GM21717 (cell line): Measurements from ENCODE around the gene LHPP.
"Not testable (repeated sequence)": the region's sequence is repeated elsewhere in the genome, so short reads cannot be mapped to it uniquely, and the experiment has no call there.

Experiments used
- ATAC-seq: cut with Tn5 transposase; IDR thresholded peaks from one replicate; pipeline ENCODE4 v1.9.1; 2021; ENCODE audit warnings: mild to moderate bottlenecking, moderate library complexity; ENCODE audit not compliant: unreplicated experiment

Gene LHPP

DNA sequence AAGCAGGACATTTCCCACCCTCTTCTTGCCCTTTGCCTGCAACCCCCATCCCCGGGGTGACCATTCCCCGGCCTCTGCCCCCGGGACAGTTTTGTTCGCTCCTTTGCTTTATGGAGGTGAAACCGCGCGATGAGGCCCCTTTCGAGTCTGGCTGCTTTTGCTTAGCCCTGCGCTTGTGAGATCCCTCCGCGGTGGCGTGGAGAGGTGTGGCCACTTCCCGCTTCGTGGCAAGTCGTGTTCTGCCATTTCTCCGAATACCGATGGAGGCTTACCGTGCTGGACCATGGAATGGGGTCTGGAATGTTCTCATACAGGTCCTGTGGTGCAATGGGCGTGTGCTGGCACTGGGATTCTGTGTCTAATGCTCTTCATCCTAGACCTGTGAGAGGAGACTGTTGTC is 106.7 kb downstream of the LHPP start:
- no peak for ATAC-seq

DNA sequence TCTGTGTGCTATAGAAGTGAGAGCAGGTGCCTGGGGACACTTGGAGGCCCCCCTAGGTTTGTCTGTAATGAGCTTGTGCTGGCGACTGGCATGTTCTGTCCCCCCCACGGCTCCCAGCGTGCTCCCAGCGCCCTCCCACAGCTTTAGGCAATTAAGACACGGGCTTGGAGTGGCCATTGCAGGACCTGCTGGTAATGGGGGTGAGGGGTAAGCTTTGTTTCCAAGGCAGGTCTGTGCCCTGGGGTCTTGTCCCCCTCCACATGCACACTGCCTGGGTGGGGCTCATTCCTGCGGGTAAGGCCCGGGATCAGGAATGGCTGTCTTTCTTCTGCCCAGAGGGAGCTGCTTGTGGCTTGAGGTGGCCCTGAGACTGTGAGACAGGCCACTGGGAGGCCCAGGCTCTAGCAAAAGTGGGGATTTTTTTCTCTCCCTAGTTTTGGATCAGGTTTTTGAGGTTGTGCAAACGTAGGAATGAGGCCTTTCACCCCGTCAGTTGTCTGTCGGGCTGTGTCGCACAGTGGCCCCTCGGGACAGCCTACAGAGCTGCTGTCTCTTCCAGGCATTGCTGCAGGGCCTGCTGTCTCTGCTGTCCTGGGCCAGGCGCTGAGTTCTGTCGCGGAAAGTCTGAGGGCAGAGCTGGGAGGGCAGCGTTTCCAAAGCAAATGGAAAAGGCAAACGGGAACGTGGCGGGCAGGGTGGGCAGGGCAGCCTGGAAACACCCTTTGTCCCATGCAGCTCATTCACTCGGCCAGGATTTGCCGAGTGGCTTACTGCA is 107.4 kb downstream of the LHPP start:
- no peak for ATAC-seq

DNA sequence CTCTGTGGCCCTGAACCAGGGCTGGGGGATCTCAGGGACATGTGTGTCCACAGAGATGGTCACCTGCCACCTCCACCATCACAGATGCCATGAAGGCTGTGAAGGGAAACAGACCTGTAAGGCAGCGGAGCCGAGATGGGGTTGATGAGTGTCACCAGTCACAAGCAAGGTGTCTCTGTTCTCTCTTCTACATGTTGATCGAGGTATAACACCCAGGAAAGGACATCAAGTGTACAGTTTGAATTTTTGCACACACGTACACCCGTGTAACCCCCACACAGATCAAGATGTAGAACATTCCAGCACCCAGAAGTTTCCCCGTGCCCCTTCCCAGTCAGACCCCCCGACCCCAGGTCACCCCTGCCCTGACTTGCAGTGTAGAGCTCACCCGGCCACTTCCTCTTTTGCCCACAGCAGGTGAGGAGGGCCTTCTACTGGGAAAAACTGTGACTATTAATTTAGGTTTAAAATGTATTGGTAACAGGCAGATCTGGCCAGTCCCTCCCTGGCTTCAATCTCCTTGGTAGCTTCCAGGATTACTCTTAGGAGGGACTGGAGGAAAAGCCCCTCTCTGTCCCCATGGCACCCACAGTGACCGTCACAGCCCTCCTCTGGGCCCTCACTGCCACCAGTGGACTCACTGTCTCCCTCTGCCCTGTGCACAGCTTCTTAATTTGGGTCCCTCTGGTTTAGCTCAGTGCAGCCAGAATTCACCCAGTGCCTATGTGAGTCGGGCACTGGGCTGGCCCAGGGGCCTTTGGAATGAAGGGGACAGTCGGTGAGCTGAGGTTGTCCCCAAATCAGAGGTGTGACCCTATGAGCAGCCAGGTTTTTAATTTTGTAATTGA is 108.2 kb downstream of the LHPP start:
- no peak for ATAC-seq

DNA sequence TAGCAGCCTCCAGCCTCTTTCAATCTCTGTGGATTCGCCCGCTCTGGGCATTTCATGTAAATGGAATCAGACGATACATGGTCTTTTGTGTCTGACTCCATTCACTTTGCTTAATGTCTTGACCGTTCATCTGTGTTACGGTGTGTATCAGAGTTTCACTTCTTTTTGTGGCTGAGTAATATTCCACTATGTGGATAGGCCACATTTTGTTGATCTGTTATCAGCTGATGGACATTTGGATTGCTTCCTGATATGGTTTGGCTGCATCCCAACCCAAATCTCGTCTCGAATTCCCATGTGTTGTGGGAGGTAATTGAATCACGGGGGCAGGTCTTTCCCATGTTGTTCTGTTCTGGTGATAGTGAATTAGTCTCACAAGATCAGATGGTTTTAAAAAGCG is 109.0 kb downstream of the LHPP start:
- no peak for ATAC-seq

DNA sequence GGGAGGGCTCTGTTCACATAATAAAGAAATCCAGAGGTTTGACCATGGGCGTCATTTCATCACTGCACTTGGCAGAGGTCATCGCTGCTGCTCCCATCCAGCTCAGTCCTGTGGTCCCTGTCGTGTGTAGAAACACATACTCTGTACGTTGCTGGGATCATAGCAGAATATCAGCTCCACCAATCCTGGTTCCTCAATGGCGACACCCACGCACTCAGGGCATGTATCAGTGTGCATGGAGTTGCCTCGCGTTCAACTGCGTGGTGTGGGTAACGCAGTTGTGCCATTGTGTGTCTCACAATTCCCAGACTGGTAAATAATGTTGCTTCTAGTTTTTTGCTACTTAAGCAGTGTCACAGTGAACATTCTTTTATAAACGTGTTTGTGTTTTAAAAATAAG is 111.1 kb downstream of the LHPP start:
- no peak for ATAC-seq

DNA sequence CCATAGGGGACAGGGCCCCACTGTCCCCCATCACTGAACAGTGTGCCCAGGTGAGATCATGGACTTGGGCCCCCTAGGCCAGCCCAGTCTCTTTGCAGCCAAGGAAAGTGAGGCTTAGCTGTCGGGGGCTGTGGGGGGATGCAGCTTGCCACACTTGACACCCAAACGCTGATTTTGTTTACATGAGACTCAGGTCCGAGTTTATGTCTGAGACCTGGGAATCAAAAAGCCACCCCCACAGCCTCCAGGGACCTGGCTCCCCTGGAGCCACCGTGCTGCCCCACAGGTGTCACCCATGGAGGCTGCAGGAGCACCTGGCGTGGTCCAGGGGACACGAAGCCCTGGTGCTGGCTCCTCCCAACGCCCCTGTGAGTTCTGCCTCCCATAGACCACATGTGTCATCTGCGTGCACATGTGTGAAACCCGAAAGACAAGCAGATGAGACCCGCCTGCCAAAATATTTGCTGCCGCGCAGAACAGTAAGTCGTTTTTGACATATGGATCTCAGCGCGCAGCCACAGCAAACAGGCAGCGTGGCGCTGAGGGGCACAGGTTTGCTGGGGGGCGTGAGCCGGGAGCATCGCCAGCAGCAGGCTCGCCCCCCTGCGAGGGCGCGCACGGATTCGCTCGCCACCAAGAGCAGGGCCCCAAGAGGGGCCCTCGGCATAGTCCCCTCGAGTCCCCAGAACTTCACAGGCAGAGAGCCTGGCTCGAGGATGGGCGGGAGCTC is 112.3 kb downstream of the LHPP start:
- no peak for ATAC-seq

DNA sequence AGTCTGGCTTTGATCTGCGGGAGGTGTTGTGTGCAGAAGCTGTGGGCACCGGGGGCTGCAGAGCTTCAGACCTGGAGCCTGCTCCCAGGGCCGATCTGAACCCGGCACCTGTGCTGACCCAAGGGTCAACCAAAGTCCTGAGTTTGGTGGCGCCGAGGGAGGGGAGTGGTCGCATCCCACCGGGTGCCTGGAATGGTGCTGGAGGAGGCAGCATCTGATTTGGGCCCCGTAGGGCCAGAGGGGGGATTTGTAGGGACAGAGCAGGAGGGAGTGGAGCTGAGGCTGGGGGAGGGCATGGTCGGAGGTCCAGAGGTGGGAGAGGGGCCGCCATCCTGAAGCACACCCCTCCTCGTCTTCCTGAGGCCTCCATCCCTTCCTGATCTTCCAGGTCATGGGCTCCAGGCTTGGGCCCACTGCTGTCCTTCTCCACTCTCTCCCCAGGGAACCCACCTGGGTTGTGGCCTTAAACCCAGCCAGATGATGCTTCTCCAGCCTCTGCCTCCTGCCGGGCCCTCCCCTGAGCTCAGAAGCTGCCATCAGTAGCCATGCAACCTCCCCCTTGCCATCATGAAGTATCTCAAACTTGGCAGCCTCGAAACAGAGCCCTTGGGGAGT is 112.9 kb downstream of the LHPP start:
- ATAC-seq, result no peak

DNA sequence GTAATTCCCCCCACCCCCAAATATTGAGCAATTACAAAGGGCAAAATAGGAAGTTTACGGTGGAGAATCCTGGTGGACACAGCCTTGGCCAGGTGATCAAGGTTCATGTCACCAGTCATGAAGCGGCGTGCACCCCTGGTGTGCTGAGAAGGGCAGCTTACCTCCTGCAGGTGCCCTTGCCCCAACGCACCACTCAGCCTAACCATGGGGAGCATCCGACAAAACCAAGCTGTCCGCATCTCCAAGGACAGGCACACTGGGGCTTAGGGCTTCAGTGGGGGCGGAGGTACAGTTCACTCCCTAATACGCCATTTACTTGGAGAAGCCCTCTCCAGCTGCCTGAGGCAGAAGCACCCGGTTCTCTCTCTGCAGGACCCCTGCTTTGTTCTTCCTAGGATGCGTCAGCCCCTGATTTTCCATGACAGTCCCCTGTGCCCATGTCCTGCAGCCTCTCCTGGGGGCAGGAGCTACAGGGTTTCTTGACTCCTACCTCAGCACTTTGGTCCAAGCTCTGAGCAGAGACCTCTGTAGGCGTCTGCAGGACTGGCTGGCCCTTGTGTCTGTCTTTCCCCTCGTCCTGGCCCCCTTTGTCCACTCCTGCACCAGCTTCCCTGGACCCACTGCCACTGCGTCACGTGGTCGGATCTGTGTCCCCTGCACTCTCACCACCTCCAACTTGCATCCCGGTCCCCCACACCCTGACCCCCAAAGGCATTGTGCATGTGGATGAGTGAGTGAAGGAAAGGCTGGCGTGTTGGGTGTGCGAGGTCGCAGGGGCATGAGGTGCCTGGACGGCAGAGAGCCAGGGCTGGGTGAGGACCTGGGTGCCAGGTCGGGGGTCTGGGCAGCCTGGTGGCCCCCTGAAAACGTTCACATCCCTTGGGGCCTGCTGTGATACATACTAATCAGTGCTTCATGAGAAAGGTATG is 113.7 kb downstream of the LHPP start:
- ATAC-seq, result no peak

DNA sequence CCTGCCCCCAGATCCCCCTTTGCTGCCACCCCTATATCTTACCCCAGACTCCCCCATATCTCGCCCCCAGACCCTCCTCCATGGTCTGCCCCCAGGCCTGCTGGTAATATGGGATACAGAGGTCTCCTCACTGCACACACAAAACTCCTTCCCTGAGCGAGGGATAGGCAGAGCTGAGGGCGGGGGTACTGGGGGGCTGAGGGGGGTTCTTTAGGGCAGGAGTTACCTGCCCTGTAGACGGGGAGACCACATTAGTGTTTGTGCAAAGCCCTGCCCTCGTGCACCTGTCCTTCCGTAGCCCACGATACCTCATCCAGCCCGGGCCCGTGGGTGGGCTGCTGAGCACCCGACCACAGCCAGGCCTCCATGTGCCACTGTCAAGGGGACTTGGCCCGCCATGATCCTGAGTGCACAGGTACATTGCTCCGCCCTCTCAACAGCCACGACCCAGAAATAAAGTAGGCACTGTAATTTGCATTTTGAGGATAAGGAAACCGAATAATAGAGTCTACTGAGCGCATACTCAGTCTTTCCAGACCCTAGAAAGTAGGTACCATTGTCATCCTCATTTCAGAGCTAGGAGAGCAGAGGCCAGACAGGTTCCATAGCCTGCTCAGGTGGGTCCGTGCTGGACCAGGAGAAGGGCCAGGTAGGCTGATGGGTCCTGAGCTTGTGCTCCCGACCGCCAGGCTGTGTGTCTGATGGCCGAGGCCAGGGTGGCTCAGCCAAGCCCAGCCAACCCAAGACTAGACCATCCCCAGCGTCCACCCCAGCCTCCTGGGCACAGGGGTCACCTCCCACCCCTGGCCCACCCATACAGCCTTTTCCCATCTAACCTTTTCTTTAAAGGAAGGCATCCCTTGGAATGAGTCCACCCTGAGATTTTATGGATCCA is 115.2 kb downstream of the LHPP start:
- no peak for ATAC-seq

DNA sequence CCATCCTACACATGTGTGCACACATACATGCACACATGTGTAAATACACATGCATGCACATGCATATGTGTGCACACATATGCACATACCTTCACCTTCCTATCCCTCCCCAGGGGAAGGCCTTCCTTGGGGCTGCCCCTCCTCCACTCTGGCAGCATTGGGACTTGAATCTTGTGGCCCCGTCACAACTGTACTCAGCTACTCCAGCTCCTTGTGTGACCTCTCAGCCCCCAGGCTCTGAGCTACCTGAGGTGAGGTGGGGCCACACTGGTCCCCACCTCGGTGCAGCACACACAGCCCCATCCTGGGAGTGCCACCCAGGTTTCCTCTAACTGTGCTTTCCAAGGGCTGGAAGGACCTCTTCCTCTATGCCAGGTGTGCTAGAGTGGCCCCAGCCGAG is 116.0 kb downstream of the LHPP start:
- no peak for ATAC-seq

DNA sequence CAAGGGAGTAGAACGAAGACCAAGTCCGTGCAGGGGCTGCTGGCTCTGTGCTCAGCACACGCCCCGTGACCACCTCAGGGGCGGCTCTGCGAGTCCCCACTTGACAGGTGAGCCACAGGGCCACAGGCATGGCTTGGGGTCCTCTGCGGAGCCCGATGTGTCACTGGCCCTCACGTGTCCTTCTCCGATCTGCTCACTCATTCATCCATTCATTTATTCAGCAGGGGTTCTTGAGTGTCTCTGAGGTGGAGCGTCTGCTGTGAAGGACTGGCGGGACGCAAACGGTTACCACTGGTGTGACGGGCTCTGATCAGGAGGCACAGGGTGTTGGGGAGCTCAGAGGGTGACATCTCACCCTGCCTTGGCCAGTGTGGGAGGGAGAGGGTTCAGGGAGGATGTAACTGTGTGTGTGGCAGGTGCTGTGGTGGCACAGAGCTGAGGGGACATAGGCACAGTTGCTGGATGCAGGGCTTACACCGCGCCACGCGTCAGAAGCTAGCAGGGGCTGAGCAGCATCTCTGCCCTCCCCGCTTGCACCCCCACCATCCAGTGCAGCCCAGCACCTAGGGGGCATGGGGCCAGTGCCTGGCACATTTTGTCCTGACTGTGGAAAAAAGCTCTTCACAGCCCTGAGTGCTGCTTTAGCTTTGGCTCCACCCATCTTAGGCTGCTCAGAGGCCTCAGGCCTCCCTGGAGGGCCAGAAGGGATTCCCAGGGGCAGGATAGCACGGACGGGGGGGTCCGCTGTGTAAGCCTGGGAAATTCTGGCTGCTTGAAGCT is 116.8 kb downstream of the LHPP start:
- ATAC-seq, result no peak

DNA sequence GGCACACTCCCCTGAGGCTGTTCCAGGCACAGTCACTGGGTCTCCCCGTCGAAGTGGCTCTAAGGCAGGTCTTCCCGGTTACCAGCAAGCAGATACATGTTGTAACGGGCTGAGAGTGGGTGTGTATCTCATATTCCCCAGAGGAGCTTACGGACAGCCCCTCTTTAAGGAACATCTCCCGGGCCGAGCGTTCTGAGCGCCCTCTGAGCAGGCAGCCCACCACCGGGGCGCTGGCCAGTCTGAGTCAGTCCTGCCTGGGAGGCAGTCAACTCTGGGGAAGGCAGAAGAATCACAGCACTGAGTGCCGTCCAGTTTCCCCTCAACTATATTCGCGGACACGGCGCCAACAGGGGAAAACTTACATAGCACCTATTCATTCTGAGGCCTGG is 117.4 kb downstream of the LHPP start:
- ATAC-seq, result no peak

DNA sequence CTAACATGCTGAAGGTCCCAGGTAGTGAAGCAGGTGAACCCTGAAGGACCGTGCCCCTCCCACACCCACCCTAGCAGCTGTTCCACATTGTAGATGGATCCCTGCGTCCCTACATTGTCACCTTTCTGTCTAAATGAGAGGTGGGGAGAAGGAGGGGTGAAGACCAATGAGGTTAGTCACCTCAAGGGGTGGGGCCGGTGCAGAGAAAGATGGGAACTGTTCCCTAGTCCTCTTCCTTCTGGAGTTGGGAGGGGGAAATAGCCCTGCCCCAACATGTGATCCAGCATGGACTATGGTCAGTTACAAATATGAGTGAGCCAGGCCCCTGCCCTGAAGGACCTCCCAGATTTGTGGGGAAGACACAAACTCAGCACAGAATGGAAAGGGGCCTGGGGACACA is 124.5 kb downstream of the LHPP start:
- no peak for ATAC-seq

DNA sequence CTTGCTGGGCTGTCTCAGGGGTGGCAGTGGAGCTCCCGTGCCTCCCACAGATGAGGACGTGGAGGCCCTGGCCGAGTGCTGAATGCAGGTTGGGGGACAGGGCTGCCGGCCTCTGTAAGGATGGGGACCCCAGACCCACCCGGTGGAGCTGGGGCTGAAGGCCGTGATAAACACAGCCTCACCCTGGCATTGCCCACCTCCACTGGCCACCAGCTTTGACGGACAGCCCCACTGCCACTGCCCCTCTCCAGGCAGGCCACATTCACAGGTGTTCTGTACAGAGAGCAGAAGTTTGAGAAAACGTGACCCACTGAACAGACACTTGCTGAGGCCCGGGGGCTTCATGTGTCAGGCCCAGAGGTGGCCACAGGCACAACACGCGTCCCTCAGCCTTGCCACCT is 126.2 kb downstream of the LHPP start:
- no peak for ATAC-seq

DNA sequence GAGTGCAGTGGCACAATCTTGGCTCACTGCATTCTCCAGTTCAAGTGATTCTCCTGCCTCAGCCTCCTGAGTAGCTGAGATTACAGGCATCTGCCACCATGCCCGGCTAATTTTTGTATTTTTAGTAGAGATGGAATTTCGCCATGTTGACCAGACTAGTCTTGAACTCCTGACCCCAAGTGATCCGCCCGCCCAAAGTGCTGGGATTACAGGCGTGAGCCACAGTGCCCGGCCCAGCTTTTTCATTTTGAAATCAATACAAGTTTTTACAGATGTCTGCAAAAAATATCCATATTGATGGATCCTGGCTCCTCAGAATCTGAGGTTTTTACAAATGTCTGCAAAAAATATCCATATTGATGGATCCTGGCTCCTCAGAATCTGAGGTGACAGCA is 126.7 kb downstream of the LHPP start:
- not testable (repeated sequence) for ATAC-seq

DNA sequence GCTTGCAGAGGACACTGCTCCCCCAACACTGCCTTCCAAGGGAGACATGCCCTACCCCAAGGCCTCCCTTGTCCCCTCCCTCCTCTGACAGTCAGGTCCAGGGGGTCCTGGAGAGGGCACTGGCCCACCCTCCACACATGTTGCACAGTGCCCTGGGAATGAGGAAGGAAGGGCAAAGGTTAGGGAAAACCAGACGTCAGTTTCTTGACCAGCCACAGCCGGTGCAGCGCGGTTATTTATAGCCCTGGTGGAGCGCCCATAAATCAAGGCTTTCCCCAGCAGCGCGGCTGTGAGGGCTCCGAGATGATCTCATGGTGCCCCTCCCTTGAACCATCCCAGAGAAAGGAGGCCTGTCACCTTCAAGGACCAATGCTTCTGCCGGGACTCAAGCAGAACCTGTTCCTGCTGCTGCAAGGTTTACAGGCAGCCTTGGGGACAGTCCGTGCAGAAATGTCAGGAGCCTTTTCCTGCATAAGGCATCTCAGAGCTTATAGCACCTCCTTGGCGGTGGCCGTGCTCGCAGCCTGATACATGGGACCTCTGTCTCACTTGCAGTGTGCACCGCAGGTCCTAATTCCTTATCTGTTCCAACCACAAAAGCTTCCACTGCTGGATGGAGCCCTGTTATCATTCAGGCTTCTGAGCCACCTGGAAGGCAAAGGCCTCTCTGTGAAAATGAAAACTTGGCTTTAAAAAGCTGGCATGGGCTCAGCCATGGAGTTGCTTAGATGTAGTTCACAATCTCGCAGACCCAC is 127.3 kb downstream of the LHPP start:
- no peak for ATAC-seq

DNA sequence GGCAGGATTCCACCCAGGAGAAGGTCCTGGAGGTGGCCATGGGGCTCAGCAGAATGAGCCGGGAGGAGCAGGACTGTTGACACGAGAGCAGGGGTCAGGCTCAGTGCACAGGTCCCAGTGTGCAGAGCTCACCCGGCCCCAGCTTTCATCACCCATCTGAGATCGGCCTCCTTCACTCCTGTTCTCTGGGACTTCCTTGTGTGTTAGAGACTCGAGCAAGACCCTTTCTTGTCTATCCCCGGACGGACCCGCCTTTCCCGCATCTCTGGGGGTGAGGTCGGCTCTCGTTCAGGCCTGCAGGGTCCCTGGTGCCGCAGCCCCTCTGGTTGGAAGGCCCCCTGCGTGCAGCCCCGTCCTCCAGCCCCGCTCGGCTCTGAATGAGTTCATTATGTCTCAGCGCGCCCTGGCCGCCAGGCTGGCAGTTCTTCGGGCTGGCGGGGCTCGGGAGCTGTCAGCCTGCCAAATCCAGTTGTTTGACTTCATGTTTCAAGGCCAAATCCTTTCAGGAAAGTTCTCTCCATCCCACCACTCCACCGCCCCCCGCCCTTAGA is 127.9 kb downstream of the LHPP start:
- ATAC-seq, result no peak
